H9 (cell line): ENCODE data around the gene TMEM229A. TPM values are rescaled to one million over a fixed set of nuclear protein-coding genes. Genes with fewer than 3 reads are reported as not detected.

Source experiments
- DNase-seq: peaks from one replicate; pipeline ENCODE4 v3.0.0-alpha.2; 2017
- H2AFZ ChIP-seq: one replicate; pipeline ENCODE4 v1.6.1; 2013; ENCODE audit warnings: mild to moderate bottlenecking, low read length, control low read depth, moderate library complexity
- H2AK5ac ChIP-seq: 2 replicates; pipeline ENCODE4 v1.6.1; 2013; ENCODE audit warnings: low read length, control low read depth, mixed read lengths; ENCODE audit not compliant: insufficient read length
- H2BK120ac ChIP-seq: one replicate; pipeline ENCODE4 v1.6.1; 2013; ENCODE audit warnings: low read depth, mild to moderate bottlenecking, low read length, control low read depth, inconsistent platforms; ENCODE audit not compliant: poor library complexity, severe bottlenecking
- H2BK12ac ChIP-seq: 2 replicates; pipeline ENCODE4 v1.6.1; 2013; ENCODE audit warnings: low read length, control low read depth, mixed read lengths, low read depth; ENCODE audit not compliant: insufficient read length
- H2BK15ac ChIP-seq: 2 replicates; pipeline ENCODE4 v1.6.1; 2013; ENCODE audit warnings: low read depth, low read length, control low read depth
- H2BK20ac ChIP-seq: one replicate; pipeline ENCODE4 v1.6.1; 2013; ENCODE audit warnings: low read depth, mild to moderate bottlenecking, low read length, control low read depth, inconsistent platforms; ENCODE audit not compliant: poor library complexity, severe bottlenecking
- H2BK5ac ChIP-seq: 2 replicates; pipeline ENCODE4 v1.6.1; 2013; ENCODE audit warnings: low read length, control low read depth, mixed read lengths; ENCODE audit not compliant: insufficient read length
- H3K14ac ChIP-seq: 2 replicates; pipeline ENCODE4 v1.6.1; 2013; ENCODE audit warnings: low read length, control low read depth; ENCODE audit not compliant: insufficient read depth
- H3K18ac ChIP-seq: 2 replicates; pipeline ENCODE4 v1.6.1; 2013; ENCODE audit warnings: low read depth, mild to moderate bottlenecking, mixed read lengths, low read length, control low read depth; ENCODE audit not compliant: insufficient read length
- H3K23ac ChIP-seq: 2 replicates; pipeline ENCODE4 v1.6.1; 2013; ENCODE audit warnings: low read length, control low read depth, mixed read lengths, low read depth; ENCODE audit not compliant: insufficient read length
- H3K23me2 ChIP-seq: 2 replicates; pipeline ENCODE4 v1.6.1; 2013; ENCODE audit warnings: low read depth, mild to moderate bottlenecking, mixed read lengths, low read length, control low read depth; ENCODE audit not compliant: insufficient read length, poor library complexity, severe bottlenecking
- H3K27ac ChIP-seq: 2 replicates; pipeline ENCODE4 v1.5.1; 2013; ENCODE audit warnings: low read length, control low read depth, mixed read lengths, low read depth; ENCODE audit not compliant: insufficient read length
- H3K27me3 ChIP-seq: 2 replicates; pipeline ENCODE4 v1.6.1; 2013; ENCODE audit warnings: low read length, control low read depth, inconsistent platforms; ENCODE audit not compliant: insufficient read depth
- H3K4ac ChIP-seq: 2 replicates; pipeline ENCODE4 v1.6.1; 2013; ENCODE audit warnings: low read depth, mild to moderate bottlenecking, control low read depth, inconsistent platforms, low read length, moderate library complexity
- H3K4me1 ChIP-seq: 2 replicates; pipeline ENCODE4 v1.6.1; 2013; ENCODE audit warnings: low read length, control low read depth, inconsistent platforms; ENCODE audit not compliant: insufficient read depth
- H3K4me2 ChIP-seq: 2 replicates; pipeline ENCODE4 v1.6.1; 2013; ENCODE audit warnings: low read length, control low read depth, mixed read lengths; ENCODE audit not compliant: insufficient read length, insufficient read depth
- H3K56ac ChIP-seq: 2 replicates; pipeline ENCODE4 v1.6.1; 2013; ENCODE audit warnings: low read depth, mild to moderate bottlenecking, mixed read lengths, low read length, control low read depth; ENCODE audit not compliant: insufficient read length
- H3K79me1 ChIP-seq: 2 replicates; pipeline ENCODE4 v1.6.1; 2013; ENCODE audit warnings: low read depth, mild to moderate bottlenecking, moderate library complexity, low read length, control low read depth, inconsistent platforms; ENCODE audit not compliant: insufficient read depth, poor library complexity, severe bottlenecking
- H3K79me2 ChIP-seq: 2 replicates; pipeline ENCODE4 v1.6.1; 2013; ENCODE audit warnings: low read length, control low read depth, inconsistent platforms; ENCODE audit not compliant: insufficient read depth
- H3K9ac ChIP-seq: 2 replicates; pipeline ENCODE4 v1.6.1; 2013; ENCODE audit warnings: low read length, control low read depth, mixed read lengths; ENCODE audit not compliant: insufficient read length; ENCODE audit errors: extremely low read depth
- H3K9me3 ChIP-seq: one replicate; pipeline ENCODE4 v1.6.1; 2013; ENCODE audit warnings: low read depth, low read length, inconsistent platforms; ENCODE audit not compliant: control insufficient read depth
- H3T11ph ChIP-seq: one replicate; pipeline ENCODE4 v1.6.1; 2013; ENCODE audit warnings: mild to moderate bottlenecking, low read length, control low read depth, inconsistent platforms
- H4K20me1 ChIP-seq: one replicate; pipeline ENCODE4 v1.6.1; 2013; ENCODE audit not compliant: control insufficient read depth, insufficient read length, insufficient read depth
- H4K5ac ChIP-seq: 2 replicates; pipeline ENCODE4 v1.6.1; 2013; ENCODE audit warnings: low read depth, mild to moderate bottlenecking, mixed read lengths, low read length, control low read depth; ENCODE audit not compliant: insufficient read length
- H4K8ac ChIP-seq: replicated peaks from 2 replicates; pipeline ENCODE4 v1.6.1; 2013; ENCODE audit warnings: low read length, control low read depth, mixed read lengths, low read depth; ENCODE audit not compliant: insufficient read length
- H4K91ac ChIP-seq: 2 replicates; pipeline ENCODE4 v1.6.1; 2013; ENCODE audit warnings: low read depth, mild to moderate bottlenecking, moderate library complexity, mixed read lengths, low read length, control low read depth; ENCODE audit not compliant: insufficient read length
- H3K27ac Mint-ChIP-seq, 3 experiments: 2 replicates in 2 of 3; 3 replicates in 1 of 3; pipeline ENCODE4 v1.8.0; 2020 to 2021; ENCODE audit warnings: mixed read lengths in 3 of 3, mild to moderate bottlenecking in 1 of 3, moderate library complexity in 1 of 3
- H3K27me3 Mint-ChIP-seq: 2 replicates; pipeline ENCODE4 v1.8.0; 2021; ENCODE audit warnings: low read depth, mild to moderate bottlenecking, moderate library complexity, mixed read lengths
- H3K36me3 Mint-ChIP-seq, 3 experiments: 2 replicates in 2 of 3; 3 replicates in 1 of 3; pipeline ENCODE4 v1.8.0; 2020 to 2021; ENCODE audit warnings: low read depth in 3 of 3, mixed read lengths in 3 of 3; ENCODE audit not compliant: insufficient read depth in 1 of 3
- H3K4me1 Mint-ChIP-seq, 2 experiments: 2 replicates each; pipeline ENCODE4 v1.8.0; 2020; ENCODE audit warnings: mixed read lengths in 2 of 2
- H3K4me3 Mint-ChIP-seq, 2 experiments: 2 replicates in 1 of 2; 3 replicates in 1 of 2; pipeline ENCODE4 v1.8.0; 2020 to 2021; ENCODE audit warnings: mild to moderate bottlenecking in 2 of 2, mixed read lengths in 2 of 2, moderate library complexity in 1 of 2
- H3K9me3 Mint-ChIP-seq, 2 experiments: 2 replicates in 1 of 2; 3 replicates in 1 of 2; pipeline ENCODE4 v1.8.0; 2020; ENCODE audit warnings: mild to moderate bottlenecking in 2 of 2, mixed read lengths in 2 of 2, moderate library complexity in 1 of 2
- CTCF ChIP-seq: fragments of 200-600 bp; sonication (generic); conservative IDR thresholded peaks from 3 replicates; pipeline ENCODE4 v1.8.0; 2021; ENCODE audit warnings: antibody characterized with exemption, mild to moderate bottlenecking
- whole genome bisulfite sequencing: extraction: QIAGEN DNeasy Blood & Tissue Kit; methylation state at CpG from one replicate; pipeline ENCODE4 v1.1.7; 2013; ENCODE audit warnings: missing lambda C conversion rate, low lambda C conversion rate, mixed read lengths; ENCODE audit not compliant: insufficient read length; ENCODE audit errors: extremely low coverage; 5-methylcytosine and 5-hydroxymethylcytosine counted together
- total RNA-seq: library from RNA; stranded (reverse); gene quantifications from 2 replicates; pipeline ENCODE4 v1.2.1, GENCODE V29; 2021

Gene TMEM229A
- total RNA-seq, 1 experiment from 2014 or later, result 0.37 TPM

- Histone ChIP-seq H4K91ac (no peak overlapping the region), H2AFZ (no peak overlapping the region), H3K27ac (no peak overlapping the region), H3K79me1 (no peaks in the 10 kb centered on the region), H2BK12ac (no peak overlapping the region), H3K4me1 (no peaks in the 10 kb centered on the region), H4K20me1 (no peaks in the 10 kb centered on the region), H3K9me3 (no peaks in the 10 kb centered on the region), H2BK20ac (no peak overlapping the region), H4K8ac (no peak overlapping the region), H3K23me2 (peaks cover 9% of the 10 kb centered on the region), H3K79me2 (no peaks in the 10 kb centered on the region), H3K27me3 (peaks cover 8% of the 10 kb centered on the region), H2AK5ac (no peak overlapping the region), H3K9ac (no peak overlapping the region), H4K5ac (no peak overlapping the region), H3K4me2 (peak overlapping the region; percentile 64), H3K56ac (no peak overlapping the region), H2BK5ac (no peak overlapping the region), H3T11ph (no peak overlapping the region), H3K4ac (no peak overlapping the region), H2BK120ac (no peak overlapping the region), H2BK15ac (no peak overlapping the region), H3K14ac (no peak overlapping the region), H3K23ac (no peak overlapping the region), H3K18ac (no peak overlapping the region)
- Mint-ChIP-seq H3K4me3 (peak overlapping the region; percentile 77 to 97), H3K27ac (peak overlapping the region in 1 of 3 experiments; percentile 94; a peak in 1 of 7 replicates), H3K36me3 (peaks cover 0 to 1% (median 0%) of the 10 kb centered on the region in 3 experiments; a peak in 2 of 7 replicates), H3K4me1 (peaks cover 13 to 25% of the 10 kb centered on the region in 2 experiments), H3K9me3 (no peaks in the 10 kb centered on the region), H3K27me3 (peaks cover 40% of the 10 kb centered on the region)
- no peak for TF ChIP-seq CTCF
- DNase-seq, result no peak
- WGBS, result no CpG with 5 or more reads among the region's 22 CpGs
These were observed 948 bp downstream of the TMEM229A start for GRCh38 chr7:124031919-124032318.
